GM18909 (cell line): ENCODE results near the gene CHTF18.
"Not testable (repeated sequence)": the region's sequence is repeated elsewhere in the genome, so short reads cannot be mapped to it uniquely, and the experiment has no call there.

Experiments used
- ATAC-seq: cut with Tn5 transposase; IDR thresholded peaks from one replicate; pipeline ENCODE4 v1.9.1; 2021; ENCODE audit warnings: mild to moderate bottlenecking; ENCODE audit not compliant: unreplicated experiment, poor library complexity

CHTF18 gene

GRCh38 chr16:788399-789126 lies at the start of gene CHTF18:
Gene CHTF18 (plus strand): TSS chr16:788620. CDS start chr16:788685, 65 bp downstream.
- peak; percentile 65 for ATAC-seq

GRCh38 chr16:739560-740458 lies 48.6 kb upstream of the CHTF18 start:
- no peak for ATAC-seq

GRCh38 chr16:740459-740763 lies 48.0 kb upstream of the CHTF18 start:
- ATAC-seq, result peak; percentile 22

- ATAC-seq, result peak; percentile 77
Observed at GRCh38 chr16:740764-741505, 47.5 kb upstream of the CHTF18 start, which contains the start of gene CIAO3. Gene CIAO3 (minus strand): TSS chr16:740997. CDS start chr16:740985, 12 bp downstream.

- no peak for ATAC-seq
Observed at GRCh38 chr16:741986-742629, 46.3 kb upstream of the CHTF18 start.

- ATAC-seq, result not testable (repeated sequence)
Observed at GRCh38 chr16:742894-743293, 45.5 kb upstream of the CHTF18 start.

GRCh38 chr16:743794-744500 lies 44.5 kb upstream of the CHTF18 start:
- ATAC-seq, result no peak

- no peak for ATAC-seq
Observed at GRCh38 chr16:745739-746138, 42.7 kb upstream of the CHTF18 start.

- no peak for ATAC-seq
Observed at GRCh38 chr16:746637-747036, 41.8 kb upstream of the CHTF18 start.

- no peak for ATAC-seq
Observed at GRCh38 chr16:747978-748746, 40.3 kb upstream of the CHTF18 start.

- no peak for ATAC-seq
Observed at GRCh38 chr16:749010-749409, 39.4 kb upstream of the CHTF18 start.

- no peak for ATAC-seq
Observed at GRCh38 chr16:750485-750884, 37.9 kb upstream of the CHTF18 start.

GRCh38 chr16:751152-752006 lies 37.0 kb upstream of the CHTF18 start:
- no peak for ATAC-seq

- no peak for ATAC-seq
Observed at GRCh38 chr16:752007-752312, 36.5 kb upstream of the CHTF18 start.

- not testable (repeated sequence) for ATAC-seq
Observed at GRCh38 chr16:754121-754607, 34.3 kb upstream of the CHTF18 start.

GRCh38 chr16:754656-755055 lies 33.8 kb upstream of the CHTF18 start:
- no peak for ATAC-seq

GRCh38 chr16:756428-756827 lies 32.0 kb upstream of the CHTF18 start:
- no peak for ATAC-seq
